Naive thymus-derived CD8-positive, alpha-beta T cell (primary cell): ENCODE results near the gene UNC13B. TPM values are rescaled to one million over a fixed set of nuclear protein-coding genes. Genes with fewer than 3 reads are reported as not detected.
"Not testable (repeated sequence)": the region's sequence is repeated elsewhere in the genome, so short reads cannot be mapped to it uniquely, and the experiment has no call there.

ENCODE experiments used
- ATAC-seq, 2 donors: fragments of 150-1000 bp; cut with Tn5 transposase in 1 of 2; sonication (Bioruptor Pico), chemical (Tn5 transposase) in 1 of 2; 1 replicate in 1 of 2; 2 replicates in 1 of 2; pipeline ENCODE4 v1.10.0; 2021; ENCODE audit warnings: mild to moderate bottlenecking in 2 of 2, moderate library complexity in 2 of 2
- POLR2A ChIA-PET: fragments of 350-600 bp; sonication (Branson Sonifier 250); formaldehyde crosslinking; loops from one replicate; lab custom pipeline; 2021; ENCODE audit warnings: antibody characterized with exemption; lab: Charles Lee
- DNase-seq, 10 donors: peaks; one replicate each; pipeline versions ENCODE4 v3.0.0 to v3.0.0-alpha.2; 2020 to 2022
- H3K27ac Mint-ChIP-seq, 10 donors: one replicate each; pipeline ENCODE4 v1.8.0; 2020 to 2022; ENCODE audit warnings: mild to moderate bottlenecking in 10 of 10, mixed read lengths in 10 of 10, moderate library complexity in 4 of 10, inconsistent platforms in 1 of 10
- H3K27me3 Mint-ChIP-seq, 5 donors: one replicate each; pipeline ENCODE4 v1.8.0; 2021 to 2022; ENCODE audit warnings: mixed read lengths in 5 of 5
- H3K36me3 Mint-ChIP-seq, 3 donors: one replicate each; pipeline ENCODE4 v1.8.0; 2020 to 2022; ENCODE audit warnings: mixed read lengths in 3 of 3, mild to moderate bottlenecking in 2 of 3, inconsistent platforms in 1 of 3
- H3K4me1 Mint-ChIP-seq, 4 donors: one replicate each; pipeline ENCODE4 v1.8.0; 2021 to 2022; ENCODE audit warnings: mixed read lengths in 4 of 4
- H3K4me3 Mint-ChIP-seq, 10 donors: one replicate each; pipeline ENCODE4 v1.8.0; 2020 to 2022; ENCODE audit warnings: mild to moderate bottlenecking in 10 of 10, mixed read lengths in 10 of 10, moderate library complexity in 6 of 10, inconsistent platforms in 1 of 10
- H3K9me3 Mint-ChIP-seq, 9 donors: one replicate each; pipeline ENCODE4 v1.8.0; 2020 to 2022; ENCODE audit warnings: mixed read lengths in 9 of 9, mild to moderate bottlenecking in 3 of 9, inconsistent platforms in 1 of 9, moderate library complexity in 1 of 9
- polyA plus RNA-seq, 3 donors: library from polyadenylated mRNA; unstranded; fragments of 300-500 nt; fragmentation: Illumina TruSeq; gene quantifications; one replicate each; pipeline ENCODE4 v1.2.3, GENCODE V29; 2021
- total RNA-seq, 8 experiments: library from RNA in 2 of 8; stranded (reverse) in 2 of 8; gene quantifications; one replicate each; pipeline ENCODE4 v1.2.3 and lab custom pipeline; 2021 to 2026

UNC13B gene
- total and polyA plus RNA-seq, 5 experiments from 2014 or later: 0.39 to 1.4 (median 0.77) TPM; not detected in 1

GRCh38 chr9:35168963-35169362 lies 7.2 kb downstream of the UNC13B start:
- Mint-ChIP-seq H3K4me1 (no peaks in the 10 kb centered on the region), H3K9me3 (no peaks in the 10 kb centered on the region), H3K27me3 (peaks cover 0 to 3% (median 0%) of the 10 kb centered on the region in 5 donors), H3K36me3 (no peaks in the 10 kb centered on the region), H3K4me3 (no peak overlapping the region), H3K27ac (no peak overlapping the region)
- POLR2A ChIA-PET: no interaction called here
- ATAC-seq: no peak
- no peak for DNase-seq

- H3K36me3 Mint-ChIP-seq: peaks cover 0 to 6% (median 4%) of the 10 kb centered on the region in 3 donors
- ATAC-seq: no peak
- no peak overlapping the region for H3K4me3 Mint-ChIP-seq
- peaks cover 6 to 10% (median 8%) of the 10 kb centered on the region in 5 donors for H3K27me3 Mint-ChIP-seq
- POLR2A ChIA-PET: no interaction called here
- H3K27ac Mint-ChIP-seq: peak overlapping the region in 1 of 10 donors; percentile 5
- H3K4me1 Mint-ChIP-seq: no peaks in the 10 kb centered on the region
- no peak for DNase-seq
- H3K9me3 Mint-ChIP-seq: no peaks in the 10 kb centered on the region
Measured at GRCh38 chr9:35172878-35173277, 11.1 kb downstream of the UNC13B start.

GRCh38 chr9:35177520-35177919 lies 15.7 kb downstream of the UNC13B start:
- H3K9me3 Mint-ChIP-seq: peaks cover 0 to 2% (median 0%) of the 10 kb centered on the region in 9 donors
- H3K4me3 Mint-ChIP-seq: no peak overlapping the region
- POLR2A ChIA-PET: no interaction called here
- H3K36me3 Mint-ChIP-seq: peaks cover 0 to 6% (median 4%) of the 10 kb centered on the region in 3 donors
- ATAC-seq (no peak), DNase-seq (no peak)
- no peaks in the 10 kb centered on the region for H3K4me1 Mint-ChIP-seq
- H3K27ac Mint-ChIP-seq: no peak overlapping the region
- H3K27me3 Mint-ChIP-seq: peaks cover 6 to 8% (median 7%) of the 10 kb centered on the region in 5 donors

- H3K4me1 Mint-ChIP-seq: no peaks in the 10 kb centered on the region
- peaks cover 0 to 3% (median 0%) of the 10 kb centered on the region in 9 donors for H3K9me3 Mint-ChIP-seq
- H3K4me3 Mint-ChIP-seq: no peak overlapping the region
- H3K36me3 Mint-ChIP-seq: peaks cover 0 to 6% (median 4%) of the 10 kb centered on the region in 3 donors
- peaks cover 6 to 8% (median 7%) of the 10 kb centered on the region in 5 donors for H3K27me3 Mint-ChIP-seq
- POLR2A ChIA-PET: interaction anchor here (0.7 kb wide), 2 partner anchors 17 to 43 kb away, joined by 4 to 5 read pairs; no protein-coding TSS in a partner anchor
- ATAC-seq (no peak), DNase-seq (no peak)
- H3K27ac Mint-ChIP-seq: no peak overlapping the region
Measured at GRCh38 chr9:35179347-35180280, 17.8 kb downstream of the UNC13B start.

GRCh38 chr9:35180801-35181200 lies 19.0 kb downstream of the UNC13B start:
- Mint-ChIP-seq H3K9me3 (peaks cover 0 to 7% (median 0%) of the 10 kb centered on the region in 9 donors), H3K27ac (no peak overlapping the region), H3K36me3 (no peaks in the 10 kb centered on the region), H3K4me1 (no peaks in the 10 kb centered on the region), H3K4me3 (no peak overlapping the region), H3K27me3 (peaks cover 0 to 2% (median 0%) of the 10 kb centered on the region in 5 donors)
- DNase-seq (no peak), ATAC-seq (no peak)
- POLR2A ChIA-PET: no interaction called here

GRCh38 chr9:35182401-35182800 lies 20.6 kb downstream of the UNC13B start:
- POLR2A ChIA-PET, H3K9me3 Mint-ChIP-seq, ATAC-seq, DNase-seq, H3K27ac Mint-ChIP-seq, H3K27me3 Mint-ChIP-seq, H3K36me3 Mint-ChIP-seq, H3K4me3 Mint-ChIP-seq, H3K4me1 Mint-ChIP-seq: not testable (repeated sequence)

- H3K36me3 Mint-ChIP-seq, H3K27me3 Mint-ChIP-seq, H3K4me3 Mint-ChIP-seq, H3K4me1 Mint-ChIP-seq, H3K9me3 Mint-ChIP-seq, POLR2A ChIA-PET, DNase-seq, H3K27ac Mint-ChIP-seq, ATAC-seq: not testable (repeated sequence)
Measured at GRCh38 chr9:35182996-35183754, 21.4 kb downstream of the UNC13B start.

GRCh38 chr9:35183755-35184480 lies 22.1 kb downstream of the UNC13B start:
- H3K4me1 Mint-ChIP-seq, H3K27ac Mint-ChIP-seq, H3K9me3 Mint-ChIP-seq, H3K4me3 Mint-ChIP-seq, H3K27me3 Mint-ChIP-seq, H3K36me3 Mint-ChIP-seq, ATAC-seq, DNase-seq, POLR2A ChIA-PET: not testable (repeated sequence)

- no peak overlapping the region for H3K4me3 Mint-ChIP-seq
- no peak overlapping the region for H3K27ac Mint-ChIP-seq
- ATAC-seq: no peak
- H3K4me1 Mint-ChIP-seq: no peaks in the 10 kb centered on the region
- no peak for DNase-seq
- H3K27me3 Mint-ChIP-seq: peaks cover 0 to 2% (median 0%) of the 10 kb centered on the region in 5 donors
- H3K36me3 Mint-ChIP-seq: peaks cover 0 to 8% (median 4%) of the 10 kb centered on the region in 3 donors
- POLR2A ChIA-PET: no interaction called here
- H3K9me3 Mint-ChIP-seq: peaks cover 0 to 18% (median 9%) of the 10 kb centered on the region in 9 donors
Measured at GRCh38 chr9:35186524-35186923, 24.7 kb downstream of the UNC13B start.

GRCh38 chr9:35190203-35190602 lies 28.4 kb downstream of the UNC13B start:
- DNase-seq: no peak
- Mint-ChIP-seq H3K4me3 (no peak overlapping the region), H3K27ac (no peak overlapping the region), H3K36me3 (peaks cover 0 to 27% (median 26%) of the 10 kb centered on the region in 3 donors), H3K27me3 (peaks cover 0 to 2% (median 0%) of the 10 kb centered on the region in 5 donors), H3K4me1 (no peaks in the 10 kb centered on the region), H3K9me3 (peaks cover 4 to 48% (median 25%) of the 10 kb centered on the region in 9 donors)
- POLR2A ChIA-PET: no interaction called here
- ATAC-seq: no peak

- Mint-ChIP-seq H3K4me3 (no peak overlapping the region), H3K9me3 (peaks cover 4 to 53% (median 27%) of the 10 kb centered on the region in 9 donors), H3K36me3 (peaks cover 0 to 27% (median 26%) of the 10 kb centered on the region in 3 donors), H3K27ac (no peak overlapping the region), H3K4me1 (no peaks in the 10 kb centered on the region), H3K27me3 (peaks cover 0 to 2% (median 0%) of the 10 kb centered on the region in 5 donors)
- ATAC-seq (no peak), DNase-seq (no peak)
- POLR2A ChIA-PET: no interaction called here
Measured at GRCh38 chr9:35191105-35191504, 29.3 kb downstream of the UNC13B start.

- Mint-ChIP-seq H3K9me3 (peaks cover 4 to 61% (median 31%) of the 10 kb centered on the region in 9 donors), H3K27ac (no peak overlapping the region), H3K36me3 (peaks cover 0 to 27% (median 26%) of the 10 kb centered on the region in 3 donors), H3K27me3 (peaks cover 0 to 4% (median 2%) of the 10 kb centered on the region in 5 donors), H3K4me3 (no peak overlapping the region), H3K4me1 (no peaks in the 10 kb centered on the region)
- ATAC-seq: no peak
- no peak for DNase-seq
- POLR2A ChIA-PET: no interaction called here
Measured at GRCh38 chr9:35193762-35194161, 32.0 kb downstream of the UNC13B start.
